HUES64 (cell line): ENCODE data around the gene NUDT14.

Experiments used
- H3K27ac ChIP-seq: 2 replicates; pipeline ENCODE4 v1.7.0; 2013; ENCODE audit warnings: low read depth, low read length, inconsistent platforms
- H3K27me3 ChIP-seq: 2 replicates; pipeline ENCODE4 v1.6.1; 2013; ENCODE audit warnings: mild to moderate bottlenecking, low read length; ENCODE audit not compliant: insufficient read depth
- H3K36me3 ChIP-seq: 2 replicates; pipeline ENCODE4 v1.6.1; 2013; ENCODE audit warnings: mild to moderate bottlenecking, low read length; ENCODE audit not compliant: insufficient read depth
- H3K4me1 ChIP-seq: 2 replicates; pipeline ENCODE4 v1.6.1; 2013; ENCODE audit warnings: mild to moderate bottlenecking, low read length, moderate library complexity; ENCODE audit not compliant: insufficient read depth
- H3K4me3 ChIP-seq: 2 replicates; pipeline ENCODE4 v1.5.1; 2013; ENCODE audit warnings: mild to moderate bottlenecking, low read length, moderate library complexity
- H3K9ac ChIP-seq: 2 replicates; pipeline ENCODE4 v1.6.1; 2013; ENCODE audit warnings: mild to moderate bottlenecking, low read depth, low read length
- H3K9me3 ChIP-seq: 2 replicates; pipeline ENCODE4 v1.6.1; 2013; ENCODE audit warnings: low read depth, low read length; ENCODE audit not compliant: insufficient read depth
- WGBS: fragments of 150-250, 120-280 bp; methylation state at CpG from one replicate; pipeline ENCODE4 v1.1.7; 2013; ENCODE audit warnings: missing lambda C conversion rate; 5-methylcytosine and 5-hydroxymethylcytosine counted together

Gene NUDT14

GRCh38 chr14:105204931-105205672 is 24.0 kb upstream of the NUDT14 start:
- H3K4me3 ChIP-seq = no peak overlapping the region
- no peaks in the 10 kb centered on the region; the same call in 1 of the 2 replicates for H3K27me3 ChIP-seq
- 86% methylated on average over 21 of the region's 21 CpGs for WGBS
- H3K4me1 ChIP-seq = no peaks in the 10 kb centered on the region
- no peaks in the 10 kb centered on the region for H3K9me3 ChIP-seq
- no peak overlapping the region for H3K27ac ChIP-seq
- H3K9ac ChIP-seq = no peak overlapping the region
- 0 out of 2 replicates have a peak, but pooled peaks cover 2% of the 10 kb centered on the region for H3K36me3 ChIP-seq

- no peak overlapping the region for H3K27ac ChIP-seq
- no peaks in the 10 kb centered on the region; the same call in 1 of the 2 replicates for H3K27me3 ChIP-seq
- H3K9me3 ChIP-seq = no peaks in the 10 kb centered on the region
- H3K9ac ChIP-seq = no peak overlapping the region
- H3K36me3 ChIP-seq = no peaks in the 10 kb centered on the region
- WGBS = 91% methylated on average over 24 of the region's 24 CpGs
- no peak overlapping the region for H3K4me3 ChIP-seq
- H3K4me1 ChIP-seq = no peaks in the 10 kb centered on the region
Observed at GRCh38 chr14:105204206-105204930, 23.3 kb upstream of the NUDT14 start.

- no peaks in the 10 kb centered on the region for H3K4me1 ChIP-seq
- no peaks in the 10 kb centered on the region for H3K36me3 ChIP-seq
- H3K9ac ChIP-seq = no peak overlapping the region
- H3K27me3 ChIP-seq = no peaks in the 10 kb centered on the region; the same call in 1 of the 2 replicates
- 87% methylated on average over 6 of the region's 6 CpGs for WGBS
- no peaks in the 10 kb centered on the region for H3K9me3 ChIP-seq
- H3K4me3 ChIP-seq = no peak overlapping the region
- H3K27ac ChIP-seq = no peak overlapping the region
Observed at GRCh38 chr14:105203701-105204100, 22.6 kb upstream of the NUDT14 start.

- Histone ChIP-seq H3K27me3 (peaks cover 3% of the 10 kb centered on the region), H3K36me3 (no peaks in the 10 kb centered on the region), H3K9me3 (no peaks in the 10 kb centered on the region), H3K4me1 (no peaks in the 10 kb centered on the region), H3K9ac (no peak overlapping the region), H3K4me3 (no peak overlapping the region), H3K27ac (no peak overlapping the region)
- 16% methylated on average over 18 of the region's 18 CpGs for WGBS
Observed at GRCh38 chr14:105203057-105203531, 22.0 kb upstream of the NUDT14 start.

- WGBS = 85% methylated on average over 20 of the region's 20 CpGs
- Histone ChIP-seq H3K27me3 (peaks cover 14% of the 10 kb centered on the region), H3K4me1 (no peaks in the 10 kb centered on the region), H3K9me3 (no peaks in the 10 kb centered on the region), H3K9ac (no peak overlapping the region), H3K4me3 (no peak overlapping the region), H3K36me3 (no peaks in the 10 kb centered on the region), H3K27ac (no peak overlapping the region)
Observed at GRCh38 chr14:105201925-105202513, 20.9 kb upstream of the NUDT14 start.

- Histone ChIP-seq H3K4me3 (no peak overlapping the region), H3K9me3 (no peaks in the 10 kb centered on the region), H3K4me1 (no peaks in the 10 kb centered on the region), H3K27me3 (peaks cover 21% of the 10 kb centered on the region), H3K9ac (no peak overlapping the region), H3K36me3 (no peaks in the 10 kb centered on the region), H3K27ac (no peak overlapping the region)
- WGBS = 81% methylated on average over 28 of the region's 28 CpGs
Observed at GRCh38 chr14:105201156-105201924, 20.2 kb upstream of the NUDT14 start.

- H3K27me3 ChIP-seq = peaks cover 28% of the 10 kb centered on the region
- no peaks in the 10 kb centered on the region for H3K36me3 ChIP-seq
- WGBS = 92% methylated on average over 16 of the region's 16 CpGs
- no peak overlapping the region for H3K4me3 ChIP-seq
- H3K9me3 ChIP-seq = no peaks in the 10 kb centered on the region
- H3K4me1 ChIP-seq = peaks cover 6% of the 10 kb centered on the region
- no peak overlapping the region for H3K27ac ChIP-seq
- H3K9ac ChIP-seq = no peak overlapping the region
Observed at GRCh38 chr14:105200641-105201040, 19.5 kb upstream of the NUDT14 start.

GRCh38 chr14:105200074-105200473 is 19.0 kb upstream of the NUDT14 start:
- WGBS = 89% methylated on average over 10 of the region's 10 CpGs
- Histone ChIP-seq H3K4me3 (no peak overlapping the region), H3K4me1 (peaks cover 7% of the 10 kb centered on the region), H3K9ac (no peak overlapping the region), H3K27me3 (peaks cover 28% of the 10 kb centered on the region), H3K27ac (no peak overlapping the region), H3K9me3 (no peaks in the 10 kb centered on the region), H3K36me3 (no peaks in the 10 kb centered on the region)

- Histone ChIP-seq H3K4me1 (peaks cover 7% of the 10 kb centered on the region), H3K9me3 (no peaks in the 10 kb centered on the region), H3K36me3 (no peaks in the 10 kb centered on the region), H3K27me3 (peaks cover 37% of the 10 kb centered on the region), H3K9ac (no peak overlapping the region), H3K4me3 (no peak overlapping the region), H3K27ac (no peak overlapping the region)
- 87% methylated on average over 18 of the region's 18 CpGs for WGBS
Observed at GRCh38 chr14:105199093-105199492, 18.0 kb upstream of the NUDT14 start.

GRCh38 chr14:105198588-105198987 is 17.5 kb upstream of the NUDT14 start:
- Histone ChIP-seq H3K27me3 (peaks cover 41% of the 10 kb centered on the region), H3K4me1 (peaks cover 7% of the 10 kb centered on the region), H3K36me3 (no peaks in the 10 kb centered on the region), H3K4me3 (no peak overlapping the region), H3K9me3 (no peaks in the 10 kb centered on the region), H3K27ac (no peak overlapping the region), H3K9ac (no peak overlapping the region)
- 91% methylated on average over 4 of the region's 4 CpGs for WGBS
